ENCODE data around the gene PAPLN.

GRCh38 chr14:73238424-73238852, 1.1 kb downstream of the PAPLN start:
- TF ChIP-seq CTCF (IDR thresholded peaks at IDR 0.05; ENCODE audit: low read depth, low read length), result no peak
- no peak for TF ChIP-seq POLR2A (IDR thresholded peaks at IDR 0.05; ENCODE audit: extremely low read depth, insufficient read length)
- TF ChIP-seq MAX (IDR thresholded peaks at IDR 0.05; ENCODE audit: low read depth, low read length), result no peak

Data from NB4 (cell line).